Upper lobe of left lung (tissue), 6 donors: ENCODE data around the gene MS4A10. TPM values are rescaled to one million over a fixed set of nuclear protein-coding genes. Genes with fewer than 3 reads are reported as not detected.

Source experiments
- ATAC-seq, 2 donors: fragments of 200-7000 bp; cut with Tn5 transposase; one replicate each; pipeline ENCODE4 v1.9.1; 2022; ENCODE audit warnings: mild to moderate bottlenecking in 2 of 2, moderate library complexity in 2 of 2; ENCODE audit not compliant: low FRiP score in 2 of 2
- DNase-seq, 2 donors: peaks; one replicate each; pipeline ENCODE4 v3.0.0-alpha.2; 2019 to 2020
- H3K27ac ChIP-seq, 4 donors: fragments of 200-600 bp; sonication (generic); one replicate each; pipeline ENCODE4 v1.5.1; 2016 to 2019
- H3K27me3 ChIP-seq, 4 donors: fragments of 200-600 bp; sonication (generic); one replicate each; pipeline ENCODE4 v1.5.1; 2017 to 2019
- H3K36me3 ChIP-seq, 4 donors: fragments of 200-600 bp; sonication (generic); one replicate each; pipeline ENCODE4 v1.5.1; 2016 to 2019
- H3K4me1 ChIP-seq, 4 donors: fragments of 200-600 bp; sonication (generic); one replicate each; pipeline ENCODE4 v1.5.1; 2018 to 2019
- H3K4me3 ChIP-seq, 4 donors: fragments of 200-600 bp; sonication (generic); one replicate each; pipeline ENCODE4 v1.5.1; 2017 to 2019; ENCODE audit warnings: mild to moderate bottlenecking in 2 of 4, moderate library complexity in 1 of 4
- H3K9me3 ChIP-seq, 4 donors: fragments of 200-600 bp; sonication (generic); one replicate each; pipeline ENCODE4 v1.5.1; 2018 to 2019
- EP300 ChIP-seq, 4 donors: sonication (generic); formaldehyde crosslinking; IDR thresholded peaks; one replicate each; pipeline ENCODE4 v1.5.1; 2017; ENCODE audit warnings: antibody characterized with exemption in 4 of 4, control low read depth in 2 of 4
- POLR2A ChIP-seq, 4 donors: fragments of 450-650 bp; IDR thresholded peaks; one replicate each; pipeline ENCODE4 v1.5.1; 2016 to 2017; ENCODE audit warnings: antibody characterized with exemption in 4 of 4, mild to moderate bottlenecking in 2 of 4
- POLR2AphosphoS5 ChIP-seq, 2 donors: sonication (generic); formaldehyde crosslinking; IDR thresholded peaks; one replicate each; pipeline ENCODE4 v1.5.1; 2017; ENCODE audit warnings: antibody characterized with exemption in 2 of 2
- WGBS, 2 donors: methylation state at CpG; one replicate each; pipeline ENCODE4 v1.1.5; 2017 to 2018; 5-methylcytosine and 5-hydroxymethylcytosine counted together
- total RNA-seq, 6 donors: library from RNA; depleted of rRNA in 4 of 6; stranded (reverse); fragments of >200 nt in 4 of 6; gene quantifications; one replicate each; pipeline versions ENCODE4 v1.1.0 to v1.2.1, GENCODE V29; 2016 to 2021
- TF ChIP-seq, protein P1 (sequence below), 6 experiments: fragments of 450-650 bp in 4 of 6; fragments of 200-600 bp in 2 of 6; sonication (generic) in 2 of 6; IDR thresholded peaks; one replicate each; pipeline ENCODE4 v1.5.1; 2016 to 2019; ENCODE audit warnings: antibody characterized with exemption in 6 of 6
- donor health status: DM: no; HTN: no; CAD: no; lungs with moderate emphysema.
- donor health status: DM: no; HTN: yes; CAD: no; lungs with severe emphysema.

MS4A10 gene
- total RNA-seq, 6 donors from 2014 or later, result not detected

DNA sequence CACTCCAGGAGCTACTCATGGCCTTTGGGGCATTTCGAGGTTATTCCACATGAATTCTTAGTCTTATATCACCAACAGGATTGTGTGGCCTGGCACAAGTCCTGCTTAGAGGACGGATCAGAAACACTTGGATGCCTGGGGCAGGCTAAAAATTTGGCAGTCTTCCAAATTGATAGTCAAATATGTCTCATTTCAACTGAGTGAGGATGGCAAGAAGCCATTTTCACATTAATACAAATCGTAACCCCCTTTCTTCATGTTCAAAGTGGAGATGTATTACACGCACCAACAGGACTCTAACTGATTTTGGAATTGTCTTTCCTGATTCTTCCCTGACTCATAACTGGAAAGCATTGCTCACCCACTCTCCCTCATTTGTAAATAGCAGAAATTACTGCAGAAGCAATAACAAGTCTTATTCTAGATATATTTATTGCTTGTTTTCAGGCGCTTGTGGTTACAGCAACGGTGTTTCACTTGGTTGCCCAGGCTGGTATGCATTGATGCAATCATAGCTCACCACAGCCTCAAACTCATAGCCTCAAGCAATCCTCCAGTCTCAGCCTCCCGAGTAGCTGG lies 46.5 kb downstream of the MS4A10 start:
- ATAC-seq, result no peak
- Histone ChIP-seq H3K36me3 (no peaks in the 10 kb centered on the region), H3K27me3 (peaks cover 0 to 2% (median 0%) of the 10 kb centered on the region in 4 donors), H3K9me3 (no peaks in the 10 kb centered on the region), H3K4me1 (peaks cover 0 to 8% (median 0%) of the 10 kb centered on the region in 4 donors), H3K4me3 (no peak overlapping the region), H3K27ac (no peak overlapping the region)
- no peak for DNase-seq
- WGBS, 2 donors, result 54 to 68% methylated on average over 6 to 7 of the region's 7 CpGs
- TF ChIP-seq POLR2AphosphoS5 (IDR thresholded peaks at IDR 0.05) (no peak), POLR2A (IDR thresholded peaks at IDR 0.05) (no peak), EP300 (IDR thresholded peaks at IDR 0.05) (no peak)
- TF ChIP-seq, protein P1, sequence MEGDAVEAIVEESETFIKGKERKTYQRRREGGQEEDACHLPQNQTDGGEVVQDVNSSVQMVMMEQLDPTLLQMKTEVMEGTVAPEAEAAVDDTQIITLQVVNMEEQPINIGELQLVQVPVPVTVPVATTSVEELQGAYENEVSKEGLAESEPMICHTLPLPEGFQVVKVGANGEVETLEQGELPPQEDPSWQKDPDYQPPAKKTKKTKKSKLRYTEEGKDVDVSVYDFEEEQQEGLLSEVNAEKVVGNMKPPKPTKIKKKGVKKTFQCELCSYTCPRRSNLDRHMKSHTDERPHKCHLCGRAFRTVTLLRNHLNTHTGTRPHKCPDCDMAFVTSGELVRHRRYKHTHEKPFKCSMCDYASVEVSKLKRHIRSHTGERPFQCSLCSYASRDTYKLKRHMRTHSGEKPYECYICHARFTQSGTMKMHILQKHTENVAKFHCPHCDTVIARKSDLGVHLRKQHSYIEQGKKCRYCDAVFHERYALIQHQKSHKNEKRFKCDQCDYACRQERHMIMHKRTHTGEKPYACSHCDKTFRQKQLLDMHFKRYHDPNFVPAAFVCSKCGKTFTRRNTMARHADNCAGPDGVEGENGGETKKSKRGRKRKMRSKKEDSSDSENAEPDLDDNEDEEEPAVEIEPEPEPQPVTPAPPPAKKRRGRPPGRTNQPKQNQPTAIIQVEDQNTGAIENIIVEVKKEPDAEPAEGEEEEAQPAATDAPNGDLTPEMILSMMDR (IDR thresholded peaks at IDR 0.05), result no peak

DNA sequence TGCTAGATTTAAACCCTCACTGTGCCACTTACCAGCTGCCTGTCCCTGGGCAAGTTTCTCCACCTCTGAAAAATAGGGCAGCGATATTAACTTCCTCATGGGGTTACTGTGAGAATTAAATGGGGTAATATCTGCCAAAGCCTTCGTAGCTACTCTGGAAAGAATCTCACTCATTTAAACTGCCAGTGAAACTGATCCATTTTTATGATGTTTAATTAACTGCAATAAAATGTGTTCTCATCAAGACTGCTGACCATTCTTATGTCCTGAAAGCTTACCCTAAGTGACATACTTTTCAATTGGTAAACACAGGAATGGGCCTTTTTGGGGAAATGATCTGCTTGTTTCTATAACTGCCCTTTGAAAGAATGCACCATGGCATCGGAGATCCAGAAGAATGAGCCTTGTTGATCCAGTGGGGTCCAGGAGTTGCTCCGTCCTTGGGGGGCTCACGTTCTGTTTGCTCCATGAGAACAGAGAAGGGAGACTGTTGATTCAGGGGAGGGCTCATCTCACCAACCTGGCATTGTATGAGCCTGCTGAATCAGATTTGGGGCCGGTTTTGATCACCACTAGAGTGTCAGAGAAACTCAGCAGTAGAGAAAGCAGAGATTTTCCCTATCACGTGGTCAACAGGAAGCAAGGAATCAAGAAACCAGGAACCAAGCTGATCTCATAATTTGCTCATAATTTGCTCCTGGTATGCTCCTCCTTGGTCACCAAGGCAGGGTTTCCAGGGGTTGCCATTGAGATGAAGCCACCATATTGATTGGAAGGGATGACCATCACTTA lies 49.8 kb downstream of the MS4A10 start:
- H3K9me3 ChIP-seq, result no peaks in the 10 kb centered on the region
- TF ChIP-seq POLR2AphosphoS5 (IDR thresholded peaks at IDR 0.05) (no peak), POLR2A (IDR thresholded peaks at IDR 0.05) (no peak)
- TF ChIP-seq, protein P1 (IDR thresholded peaks at IDR 0.05), result no peak
- peaks cover 0 to 8% (median 0%) of the 10 kb centered on the region in 4 donors for H3K4me1 ChIP-seq
- DNase-seq (no peak), ATAC-seq (no peak)
- no peak overlapping the region for H3K4me3 ChIP-seq
- H3K27me3 ChIP-seq, result no peaks in the 10 kb centered on the region
- 60 to 66% methylated on average over 7 of the region's 7 CpGs for WGBS, 2 donors
- H3K27ac ChIP-seq, result no peak overlapping the region
- no peaks in the 10 kb centered on the region for H3K36me3 ChIP-seq

DNA sequence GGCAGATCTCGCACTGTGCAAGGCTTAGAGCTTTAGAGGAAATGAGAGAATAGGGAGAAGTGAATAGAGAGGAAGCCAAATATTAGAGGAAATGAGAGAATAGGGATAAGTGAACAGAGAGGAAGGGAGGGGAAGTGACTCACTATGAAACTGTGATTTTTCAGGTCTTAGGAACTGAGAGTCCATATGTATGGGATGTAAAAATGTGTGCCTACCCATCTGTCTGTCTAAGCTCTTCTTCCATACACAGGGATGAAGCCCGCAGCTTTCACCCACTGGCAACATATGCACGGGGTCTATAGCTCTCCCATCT lies 50.4 kb downstream of the MS4A10 start:
- Histone ChIP-seq H3K4me3 (no peak overlapping the region), H3K36me3 (no peaks in the 10 kb centered on the region), H3K27me3 (no peaks in the 10 kb centered on the region), H3K27ac (no peak overlapping the region), H3K9me3 (no peaks in the 10 kb centered on the region), H3K4me1 (peaks cover 0 to 9% (median 0%) of the 10 kb centered on the region in 4 donors)
- TF ChIP-seq EP300 (IDR thresholded peaks at IDR 0.05) (no peak), POLR2A (IDR thresholded peaks at IDR 0.05) (no peak), POLR2AphosphoS5 (IDR thresholded peaks at IDR 0.05) (no peak)
- TF ChIP-seq, protein P1 (IDR thresholded peaks at IDR 0.05), result no peak
- 75 to 78% methylated on average over 3 of the region's 3 CpGs for WGBS, 2 donors
- no peak for DNase-seq
- ATAC-seq, result peak in 1 of 2 donors; percentile 56

DNA sequence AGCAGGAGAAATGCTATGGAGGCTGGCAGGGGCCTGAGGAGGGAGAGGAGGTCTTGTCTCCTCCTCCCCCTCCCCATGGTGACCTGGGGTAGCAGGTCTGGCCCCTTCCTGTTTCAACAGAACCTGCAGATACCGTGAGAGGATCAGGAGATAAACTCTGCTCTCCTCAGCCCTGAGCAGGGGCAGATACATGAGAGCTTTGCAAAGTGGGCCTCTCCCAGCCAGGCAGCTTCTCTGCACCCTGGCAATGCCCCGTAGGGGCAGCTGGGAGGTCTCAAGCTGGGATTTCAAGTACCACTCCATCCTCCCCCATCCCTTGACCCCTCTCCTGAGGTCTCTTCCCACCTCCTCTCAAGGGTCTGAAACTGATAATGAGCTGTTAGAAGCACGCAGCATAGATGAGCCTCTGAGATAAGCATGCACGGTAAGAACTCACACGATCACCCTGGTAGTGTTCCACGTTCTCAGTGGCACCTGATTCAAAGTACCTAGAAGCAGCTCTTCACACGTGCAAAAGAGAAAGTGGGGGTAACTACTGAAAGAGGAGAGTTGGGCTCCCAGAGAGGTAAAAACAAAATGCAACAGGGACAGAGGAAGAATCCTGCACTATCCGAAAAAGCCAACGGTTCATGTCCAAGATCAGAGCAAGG lies 51.9 kb downstream of the MS4A10 start:
- H3K9me3 ChIP-seq, result no peaks in the 10 kb centered on the region
- H3K27me3 ChIP-seq, result no peaks in the 10 kb centered on the region
- 59 to 62% methylated on average over 8 to 9 of the region's 9 CpGs for WGBS, 2 donors
- peaks cover 6 to 13% (median 9%) of the 10 kb centered on the region in 4 donors for H3K4me1 ChIP-seq
- H3K36me3 ChIP-seq, result no peaks in the 10 kb centered on the region
- no peak overlapping the region for H3K4me3 ChIP-seq
- ATAC-seq (no peak), DNase-seq (no peak)
- H3K27ac ChIP-seq, result no peak overlapping the region
- TF ChIP-seq POLR2A (IDR thresholded peaks at IDR 0.05) (no peak), EP300 (IDR thresholded peaks at IDR 0.05) (no peak), POLR2AphosphoS5 (IDR thresholded peaks at IDR 0.05) (no peak)
- TF ChIP-seq, protein P1 (IDR thresholded peaks at IDR 0.05), result no peak
